Transverse colon (tissue), 4 donors: Measurements from ENCODE around the gene RALGDS. TPM values are rescaled to one million over a fixed set of nuclear protein-coding genes. Genes with fewer than 3 reads are reported as not detected.
A peak's percentile ranks its signal among the peaks of the same experiment; 100 is the strongest.

Experiments
- DNase-seq: peaks from one replicate; pipeline ENCODE4 v3.0.0-alpha.2; 2019
- H3K27ac ChIP-seq, 4 donors: fragments of 200-600 bp; sonication (generic); 2 replicates each; pipeline ENCODE4 v1.5.1; 2016 to 2018; ENCODE audit warnings: inconsistent platforms in 4 of 4
- H3K27me3 ChIP-seq: fragments of 200-600 bp; sonication (generic); 2 replicates; pipeline ENCODE4 v1.5.1; 2017; ENCODE audit warnings: inconsistent platforms
- H3K36me3 ChIP-seq, 4 donors: fragments of 200-600 bp; sonication (generic); 2 replicates each; pipeline ENCODE4 v1.5.1; 2017 to 2019; ENCODE audit warnings: inconsistent platforms in 4 of 4
- H3K4me1 ChIP-seq, 4 donors: fragments of 200-600 bp; sonication (generic); 2 replicates each; pipeline ENCODE4 v1.5.1; 2017 to 2020; ENCODE audit warnings: inconsistent platforms in 4 of 4
- H3K4me3 ChIP-seq, 4 donors: fragments of 200-600 bp; sonication (generic); 1 replicate in 1 of 4; 2 replicates in 3 of 4; pipeline versions ENCODE4 v1.5.1 to v1.6.1; 2017 to 2019; ENCODE audit warnings: inconsistent platforms in 4 of 4
- H3K9me3 ChIP-seq, 2 donors: fragments of 200-600 bp; sonication (generic); 2 replicates each; pipeline ENCODE4 v1.5.1; 2017 to 2019; ENCODE audit warnings: inconsistent platforms in 2 of 2
- CTCF ChIP-seq, 5 experiments: fragments of 200-600 bp in 3 of 5; fragments of 450-650 bp in 2 of 5; sonication (generic) in 3 of 5; IDR thresholded peaks; 1 replicate in 2 of 5; 2 replicates in 3 of 5; pipeline ENCODE4 v1.5.1; 2016 to 2017; ENCODE audit warnings: antibody characterized with exemption in 5 of 5, inconsistent platforms in 3 of 5, mild to moderate bottlenecking in 2 of 5, moderate library complexity in 1 of 5
- EP300 ChIP-seq: sonication (generic); formaldehyde crosslinking; IDR thresholded peaks from one replicate; pipeline ENCODE4 v1.6.1; 2017; ENCODE audit warnings: antibody characterized with exemption, low read depth
- POLR2A ChIP-seq: fragments of 450-650 bp; IDR thresholded peaks from one replicate; pipeline ENCODE4 v1.6.1; 2016; ENCODE audit warnings: antibody characterized with exemption, mild to moderate bottlenecking, moderate library complexity
- POLR2AphosphoS5 ChIP-seq, 3 donors: sonication (generic); formaldehyde crosslinking; IDR thresholded peaks; one replicate each; pipeline ENCODE4 v1.6.1; 2016; ENCODE audit warnings: antibody characterized with exemption in 3 of 3
- WGBS, 2 donors: methylation state at CpG; one replicate each; pipeline ENCODE4 v1.1.5; 2018; ENCODE audit warnings: low coverage in 1 of 2; 5-methylcytosine and 5-hydroxymethylcytosine counted together
- in situ Hi-C, 4 donors: fragments of 200-750 bp; cut with MboI; loops; one replicate each; pipeline versions ENCODE4 v1.15.0 to v1.15.1; 2017; ENCODE audit warnings: low sequenced_read_pairs in 3 of 4, low pct_ligation_motif_present in 1 of 4, low pct_unique_long_range_greater_than_20kb in 1 of 4
- intact Hi-C: fragments of 100-400 bp; cut with DNase I; formaldehyde crosslinking; loops from one replicate; pipeline ENCODE4 v1.15.1; 2023; ENCODE audit warnings: low total_unique reads
- total RNA-seq, 4 donors: library from RNA; depleted of rRNA; stranded (reverse); fragments of >200 nt; gene quantifications; one replicate each; pipeline ENCODE4 v1.1.0, GENCODE V29; 2016

Gene RALGDS
- total RNA-seq, 4 donors from 2014 or later: 50.5 to 233 (median 58.2) TPM

DNA sequence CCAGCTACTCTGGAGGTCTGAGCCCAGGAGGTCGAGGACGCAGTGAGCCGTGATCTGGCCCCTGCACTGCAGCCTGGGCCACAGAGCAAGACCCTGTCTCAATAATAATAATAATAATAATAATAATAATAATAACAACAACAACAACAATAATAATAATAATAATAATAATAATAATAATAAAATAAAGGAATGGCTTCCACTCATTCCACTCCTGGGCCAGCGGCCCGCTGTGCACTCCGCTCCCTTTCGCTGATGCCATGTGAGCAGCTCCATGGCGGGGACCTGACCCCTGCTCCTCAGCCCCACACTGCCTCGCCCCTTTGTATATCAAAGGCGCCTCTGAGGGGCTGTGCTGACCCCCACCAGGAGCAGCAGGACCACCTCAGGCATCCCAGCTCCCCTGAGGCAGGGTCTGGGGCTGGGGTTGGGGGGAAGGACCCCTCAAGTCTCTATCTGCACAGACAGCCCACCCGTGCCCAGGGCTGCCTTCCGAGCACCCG is 22.6 kb upstream of the RALGDS start:
- no peak for TF ChIP-seq CTCF (IDR thresholded peaks at IDR 0.05)
- no peak for TF ChIP-seq POLR2A
- no peak for TF ChIP-seq EP300
- TF ChIP-seq POLR2AphosphoS5 (IDR thresholded peaks at IDR 0.05): no peak

GRCh38 chr9:133142684-133143622 is 21.9 kb upstream of the RALGDS start:
- TF ChIP-seq POLR2AphosphoS5 (IDR thresholded peaks at IDR 0.05): peak in 1 of 3 donors; percentile 19
- TF ChIP-seq CTCF (IDR thresholded peaks at IDR 0.05): no peak
- DNase-seq: peak; percentile 68
- H3K9me3 ChIP-seq: no peaks in the 10 kb centered on the region
- H3K4me1 ChIP-seq: peaks cover 55 to 83% (median 58%) of the 10 kb centered on the region in 4 donors
- H3K27ac ChIP-seq: peak overlapping the region; percentile 47 to 82 (median 79)
- in situ Hi-C loops: no loop called here
- 66% methylated on average over 14 of the region's 18 CpGs; no CpG with 5 or more reads in 1 of the 2 donors for WGBS, 2 donors
- no peaks in the 10 kb centered on the region for H3K36me3 ChIP-seq
- no peaks in the 10 kb centered on the region for H3K27me3 ChIP-seq
- H3K4me3 ChIP-seq: no peak overlapping the region
- intact Hi-C loops: loop anchor here (10.0 kb wide), 1 partner anchor 98 kb away; no protein-coding TSS in a partner anchor

More for the DNA sequence above, 22.6 kb upstream of the RALGDS start:
- Histone ChIP-seq H3K27ac (peak overlapping the region; percentile 76 to 82 (median 80)), H3K27me3 (no peaks in the 10 kb centered on the region), H3K4me3 (peak overlapping the region in 3 of 4 donors; percentile 18 to 43 (median 28)), H3K9me3 (no peaks in the 10 kb centered on the region), H3K36me3 (no peaks in the 10 kb centered on the region), H3K4me1 (peaks cover 52 to 80% (median 61%) of the 10 kb centered on the region in 4 donors)
- in situ Hi-C loops: no loop called here
- intact Hi-C loops: loop anchor here (10.0 kb wide), 1 partner anchor 99 kb away; no protein-coding TSS in a partner anchor
- DNase-seq: no peak
- WGBS, 2 donors: 91 to 100% methylated on average over 9 to 11 of the region's 13 CpGs

DNA sequence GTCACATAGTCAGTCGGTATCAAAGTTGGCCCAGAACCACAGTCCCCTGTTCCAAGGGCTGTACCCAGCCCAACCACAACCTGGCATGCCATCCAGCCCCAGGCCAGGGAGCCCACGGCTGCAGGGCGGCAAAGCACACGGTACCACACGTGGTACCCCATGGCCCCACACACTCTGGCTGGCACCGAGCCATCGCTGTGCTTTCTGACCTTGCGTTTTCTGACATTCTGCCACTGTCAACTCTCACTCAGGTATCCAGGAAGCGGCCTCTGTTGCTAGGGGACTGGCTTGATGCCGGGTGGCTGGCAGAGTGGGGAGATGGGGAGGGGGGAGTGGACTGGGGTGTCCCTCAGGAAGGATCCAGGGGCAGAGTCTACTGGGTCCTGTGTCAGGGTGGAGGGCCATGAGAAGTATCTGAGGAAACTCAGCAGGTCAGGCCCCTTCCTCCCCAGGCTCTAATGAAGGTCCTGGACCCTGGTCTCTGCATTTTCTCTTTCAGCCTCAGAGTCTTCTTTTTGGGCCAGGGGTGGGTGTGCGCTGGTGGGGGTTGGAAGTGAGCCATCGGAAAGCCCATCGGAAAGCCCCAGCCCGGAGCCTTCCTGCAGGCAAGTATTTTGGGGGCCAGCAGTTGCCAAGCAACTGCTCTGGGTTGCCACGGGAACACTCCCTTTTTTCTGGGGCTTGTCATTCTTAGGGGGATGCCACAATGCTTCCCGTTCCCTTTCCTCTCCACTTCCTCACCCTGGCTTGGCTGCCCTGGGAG is 21.0 kb upstream of the RALGDS start:
- H3K27me3 ChIP-seq: no peaks in the 10 kb centered on the region
- no peak overlapping the region for H3K4me3 ChIP-seq
- no peak for TF ChIP-seq POLR2AphosphoS5 (IDR thresholded peaks at IDR 0.05)
- TF ChIP-seq EP300: no peak
- TF ChIP-seq POLR2A: no peak
- no peak for TF ChIP-seq CTCF (IDR thresholded peaks at IDR 0.05)
- H3K27ac ChIP-seq: peak overlapping the region; percentile 47 to 82 (median 79)
- no peaks in the 10 kb centered on the region for H3K9me3 ChIP-seq
- in situ Hi-C loops: no loop called here
- intact Hi-C loops: loop anchor here (10.0 kb wide), 1 partner anchor 97 kb away; no protein-coding TSS in a partner anchor
- WGBS, 2 donors: 56 to 60% methylated on average over 1 to 16 of the region's 16 CpGs
- peak; percentile 61 for DNase-seq
- no peaks in the 10 kb centered on the region for H3K36me3 ChIP-seq
- H3K4me1 ChIP-seq: peaks cover 55 to 83% (median 57%) of the 10 kb centered on the region in 4 donors
